ENCODE results near the gene PDLIM3.
"Not testable (repeated sequence)": the region's sequence is repeated elsewhere in the genome, so short reads cannot be mapped to it uniquely, and the experiment has no call there.

PDLIM3 gene

GRCh38 chr4:185515248-185515647 lies 20.1 kb downstream of the PDLIM3 start:
- DNase-seq = no peak

- no peak for DNase-seq
These were observed 21.1 kb downstream of the PDLIM3 start for GRCh38 chr4:185514182-185514697.

- DNase-seq = no peak
These were observed 21.7 kb downstream of the PDLIM3 start for GRCh38 chr4:185513489-185514181.

- DNase-seq = peak; percentile 41
These were observed 22.8 kb downstream of the PDLIM3 start for GRCh38 chr4:185512516-185512915.

- not testable (repeated sequence) for DNase-seq
These were observed 24.1 kb downstream of the PDLIM3 start for GRCh38 chr4:185511243-185511642.

GRCh38 chr4:185510806-185511205 lies 24.5 kb downstream of the PDLIM3 start:
- no peak for DNase-seq

- no peak for DNase-seq
These were observed 27.1 kb downstream of the PDLIM3 start for GRCh38 chr4:185508181-185508580.

GRCh38 chr4:185506422-185506821 lies 28.9 kb downstream of the PDLIM3 start:
- no peak for DNase-seq

- DNase-seq = peak; percentile 56
These were observed 30.9 kb downstream of the PDLIM3 start for GRCh38 chr4:185504098-185505047.

- DNase-seq = no peak
These were observed 32.9 kb downstream of the PDLIM3 start for GRCh38 chr4:185502386-185502785.

- no peak for DNase-seq
These were observed 34.7 kb downstream of the PDLIM3 start for GRCh38 chr4:185500576-185500975.

- DNase-seq = no peak
These were observed 35.3 kb downstream of the PDLIM3 start for GRCh38 chr4:185500035-185500434.

- DNase-seq = no peak
These were observed 46.7 kb downstream of the PDLIM3 start for GRCh38 chr4:185488650-185489049.

GRCh38 chr4:185481401-185481800 lies 53.9 kb downstream of the PDLIM3 start:
- no peak for DNase-seq

- no peak for DNase-seq
These were observed 55.1 kb downstream of the PDLIM3 start for GRCh38 chr4:185480016-185480732.

GRCh38 chr4:185479507-185479971 lies 55.8 kb downstream of the PDLIM3 start:
- DNase-seq = no peak

- no peak for DNase-seq
These were observed 62.1 kb downstream of the PDLIM3 start for GRCh38 chr4:185473247-185473646.

- no peak for DNase-seq
These were observed 63.2 kb downstream of the PDLIM3 start for GRCh38 chr4:185472103-185472542.

- DNase-seq = peak; percentile 88
These were observed 63.8 kb downstream of the PDLIM3 start, which contains the start of gene CCDC110 for GRCh38 chr4:185471235-185472102. CCDC110 (minus strand) TSS chr4:185471733; CDS start chr4:185471683, 50 bp downstream.

- peak; percentile 14 for DNase-seq
These were observed 64.7 kb downstream of the PDLIM3 start for GRCh38 chr4:185470501-185471195.

GRCh38 chr4:185469580-185470154 lies 65.6 kb downstream of the PDLIM3 start:
- no peak for DNase-seq

Measured in EL (cell line).